Omental fat pad (tissue), 4 donors: ENCODE data around the gene PRR33. TPM values are rescaled to one million over a fixed set of nuclear protein-coding genes. Genes with fewer than 3 reads are reported as not detected.

ENCODE experiments used
- ATAC-seq: fragments of 150-250 bp; one replicate; pipeline ENCODE4 v1.9.1; 2016; ENCODE audit warnings: mild to moderate bottlenecking, moderate library complexity; ENCODE audit not compliant: low FRiP score
- DNase-seq: peaks from one replicate; pipeline ENCODE4 v3.0.0-alpha.2; 2019; ENCODE audit warnings: low spot score
- total RNA-seq, 4 donors: library from RNA; depleted of rRNA; stranded (reverse); fragments of >200 nt; gene quantifications; one replicate each; pipeline ENCODE4 v1.1.0, GENCODE V29; 2016
- TF ChIP-seq, protein P1 (sequence below), 3 donors: fragments of 450-650 bp; IDR thresholded peaks; one replicate each; pipeline ENCODE4 v1.5.1; 2016 to 2017; ENCODE audit warnings: antibody characterized with exemption in 3 of 3, mild to moderate bottlenecking in 3 of 3, moderate library complexity in 2 of 3

The PRR33 gene
- total RNA-seq, 4 donors from 2014 or later, result not detected

- DNase-seq (no peak), ATAC-seq (no peak)
- TF ChIP-seq, protein P1, sequence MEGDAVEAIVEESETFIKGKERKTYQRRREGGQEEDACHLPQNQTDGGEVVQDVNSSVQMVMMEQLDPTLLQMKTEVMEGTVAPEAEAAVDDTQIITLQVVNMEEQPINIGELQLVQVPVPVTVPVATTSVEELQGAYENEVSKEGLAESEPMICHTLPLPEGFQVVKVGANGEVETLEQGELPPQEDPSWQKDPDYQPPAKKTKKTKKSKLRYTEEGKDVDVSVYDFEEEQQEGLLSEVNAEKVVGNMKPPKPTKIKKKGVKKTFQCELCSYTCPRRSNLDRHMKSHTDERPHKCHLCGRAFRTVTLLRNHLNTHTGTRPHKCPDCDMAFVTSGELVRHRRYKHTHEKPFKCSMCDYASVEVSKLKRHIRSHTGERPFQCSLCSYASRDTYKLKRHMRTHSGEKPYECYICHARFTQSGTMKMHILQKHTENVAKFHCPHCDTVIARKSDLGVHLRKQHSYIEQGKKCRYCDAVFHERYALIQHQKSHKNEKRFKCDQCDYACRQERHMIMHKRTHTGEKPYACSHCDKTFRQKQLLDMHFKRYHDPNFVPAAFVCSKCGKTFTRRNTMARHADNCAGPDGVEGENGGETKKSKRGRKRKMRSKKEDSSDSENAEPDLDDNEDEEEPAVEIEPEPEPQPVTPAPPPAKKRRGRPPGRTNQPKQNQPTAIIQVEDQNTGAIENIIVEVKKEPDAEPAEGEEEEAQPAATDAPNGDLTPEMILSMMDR (IDR thresholded peaks at IDR 0.05), result no peak
Measured at GRCh38 chr11:1936072-1936780, 44.5 kb upstream of the PRR33 start.

DNA sequence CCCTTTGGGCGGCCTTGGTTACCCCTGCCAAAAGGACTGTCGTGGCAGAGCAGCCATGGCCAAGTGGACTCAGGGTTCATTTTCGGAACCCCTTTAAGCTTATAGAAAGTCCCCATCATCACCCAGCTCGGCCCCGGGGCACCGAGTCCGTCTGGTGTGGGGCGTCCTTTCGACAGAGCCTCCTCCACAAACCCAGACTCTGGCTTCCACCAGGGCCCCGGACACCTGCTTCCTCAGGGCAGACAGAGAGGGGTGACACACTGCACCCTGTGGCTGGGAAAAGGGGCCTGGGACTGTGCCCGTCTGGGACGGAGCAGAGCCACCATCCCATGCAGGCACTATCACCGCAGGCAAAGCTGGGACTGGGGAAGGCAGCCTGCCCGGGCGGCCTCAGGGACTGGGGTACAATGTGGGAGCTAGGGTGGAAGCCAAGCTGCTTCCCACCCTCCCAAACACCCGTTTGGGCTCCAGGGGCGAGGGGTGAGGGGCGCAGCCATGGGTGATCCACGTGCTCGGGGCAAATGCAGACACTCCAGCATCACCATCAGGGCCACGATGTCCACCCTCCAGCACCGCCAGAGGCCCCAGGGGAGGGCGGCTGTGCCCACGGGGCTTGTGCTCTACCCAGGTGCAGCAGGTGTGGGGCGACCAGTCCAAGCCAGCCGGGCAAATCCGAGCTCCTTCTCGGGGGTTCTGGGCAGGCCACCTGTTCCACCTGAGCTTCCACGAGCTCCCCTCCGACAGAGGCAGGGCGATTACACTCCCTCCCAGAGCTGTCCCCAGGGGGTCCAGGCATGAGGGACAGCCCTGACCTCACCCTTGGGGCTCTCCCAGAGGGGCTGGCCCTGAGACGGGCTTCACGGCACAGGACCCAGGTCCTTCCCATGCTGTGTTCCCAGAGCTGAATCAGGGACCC lies 43.7 kb upstream of the PRR33 start:
- DNase-seq (no peak), ATAC-seq (no peak)
- TF ChIP-seq, protein P1 (IDR thresholded peaks at IDR 0.05), result no peak

- ATAC-seq, result no peak
- DNase-seq, result no peak
- TF ChIP-seq, protein P1 (IDR thresholded peaks at IDR 0.05), result no peak
Measured at GRCh38 chr11:1934335-1935155, 42.9 kb upstream of the PRR33 start.

DNA sequence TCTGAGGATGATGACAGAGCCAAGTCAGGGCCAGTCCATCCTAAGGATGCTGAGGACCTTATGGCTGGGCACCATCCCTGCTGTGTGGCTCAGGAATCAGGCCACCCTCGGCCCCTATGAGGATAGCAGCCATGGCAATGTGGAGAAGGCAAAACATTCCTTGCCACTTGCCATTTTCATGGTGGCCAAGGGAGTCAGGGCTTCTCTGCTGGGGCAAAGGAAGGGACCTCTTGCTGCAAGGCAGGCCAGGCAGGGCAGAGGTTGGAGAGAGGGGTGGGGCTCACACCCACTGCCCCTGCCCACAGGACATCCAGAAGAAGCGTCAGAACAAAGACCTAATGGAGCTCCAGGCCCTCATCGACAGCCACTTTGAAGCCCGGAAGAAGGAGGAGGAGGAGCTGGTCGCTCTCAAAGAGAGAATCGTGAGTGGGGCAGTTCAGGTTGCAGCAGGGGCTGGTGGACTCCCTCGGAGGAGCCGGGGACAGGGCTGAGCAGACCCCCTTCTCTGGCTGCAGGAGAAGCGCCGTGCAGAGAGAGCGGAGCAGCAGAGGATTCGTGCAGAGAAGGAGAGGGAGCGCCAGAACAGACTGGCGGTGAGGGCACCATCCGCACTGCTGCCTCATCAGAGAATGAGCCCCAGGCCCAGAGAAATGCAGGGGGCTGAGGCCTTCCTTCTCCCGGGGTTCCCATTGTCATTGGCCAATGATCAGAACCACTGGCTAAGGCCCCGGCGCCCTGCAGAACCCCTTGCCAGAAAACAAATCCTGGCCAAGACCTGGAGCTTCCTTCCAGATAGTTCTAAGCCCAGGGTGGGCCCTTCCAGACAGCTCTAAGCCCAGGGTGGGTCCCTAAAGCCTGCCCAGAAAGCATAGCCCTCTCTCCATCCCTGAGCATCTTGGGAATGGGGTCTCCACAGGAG lies 42.0 kb upstream of the PRR33 start:
- ATAC-seq, result no peak
- TF ChIP-seq, protein P1 (IDR thresholded peaks at IDR 0.05), result no peak
- no peak for DNase-seq

- DNase-seq (no peak), ATAC-seq (no peak)
- TF ChIP-seq, protein P1 (IDR thresholded peaks at IDR 0.05), result no peak
Measured at GRCh38 chr11:1932681-1933080, 41.0 kb upstream of the PRR33 start.

- TF ChIP-seq, protein P1 (IDR thresholded peaks at IDR 0.05), result no peak
- ATAC-seq (no peak), DNase-seq (no peak)
Measured at GRCh38 chr11:1932105-1932480, 40.4 kb upstream of the PRR33 start.
